Ascending aorta (tissue), 2 donors: ENCODE results near the gene DNAJB1. TPM values are rescaled to one million over a fixed set of nuclear protein-coding genes. Genes with fewer than 3 reads are reported as not detected.

Experiments
- DNase-seq, 2 donors: peaks; one replicate each; pipeline ENCODE4 v3.0.0-alpha.2; 2019; ENCODE audit warnings: low spot score in 2 of 2
- H3K27ac ChIP-seq, 2 donors: fragments of 200-600 bp; sonication (generic); one replicate each; pipeline ENCODE4 v1.5.1; 2016 to 2017; ENCODE audit warnings: mild to moderate bottlenecking in 1 of 2
- H3K27me3 ChIP-seq: fragments of 200-600 bp; sonication (generic); one replicate; pipeline ENCODE4 v1.5.1; 2017
- H3K36me3 ChIP-seq, 2 donors: fragments of 200-600 bp; sonication (generic); one replicate each; pipeline ENCODE4 v1.5.1; 2016
- H3K4me1 ChIP-seq, 2 donors: fragments of 200-600 bp; sonication (generic); one replicate each; pipeline ENCODE4 v1.5.1; 2016 to 2017; ENCODE audit warnings: mild to moderate bottlenecking in 1 of 2
- H3K4me3 ChIP-seq, 2 donors: fragments of 200-600 bp; sonication (generic); one replicate each; pipeline ENCODE4 v1.5.1; 2016 to 2017; ENCODE audit warnings: mild to moderate bottlenecking in 1 of 2
- H3K9me3 ChIP-seq, 2 donors: fragments of 200-600 bp; sonication (generic); one replicate each; pipeline ENCODE4 v1.5.1; 2016
- intact Hi-C: fragments of 100-400 bp; cut with DNase I; formaldehyde crosslinking; loops from one replicate; pipeline ENCODE4 v1.15.1; 2023
- total RNA-seq: library from RNA; depleted of rRNA; stranded (reverse); fragments of >200 nt; gene quantifications from one replicate; pipeline ENCODE4 v1.1.0, GENCODE V29; 2016
- TF ChIP-seq, protein P1 (sequence below), 3 experiments: fragments of 200-600 bp in 2 of 3; fragments of 450-650 bp in 1 of 3; sonication (generic) in 2 of 3; IDR thresholded peaks; one replicate each; pipeline ENCODE4 v1.5.1; 2016 to 2019; ENCODE audit warnings: antibody characterized with exemption in 3 of 3, mild to moderate bottlenecking in 1 of 3, moderate library complexity in 1 of 3

DNAJB1 gene
- total RNA-seq, 1 donor from 2014 or later: 73.8 TPM

GRCh38 chr19:14536926-14537692 lies 18.9 kb upstream of the DNAJB1 start:
- H3K4me3 ChIP-seq: peak overlapping the region in 1 of 2 donors; percentile 22
- TF ChIP-seq, protein P1, sequence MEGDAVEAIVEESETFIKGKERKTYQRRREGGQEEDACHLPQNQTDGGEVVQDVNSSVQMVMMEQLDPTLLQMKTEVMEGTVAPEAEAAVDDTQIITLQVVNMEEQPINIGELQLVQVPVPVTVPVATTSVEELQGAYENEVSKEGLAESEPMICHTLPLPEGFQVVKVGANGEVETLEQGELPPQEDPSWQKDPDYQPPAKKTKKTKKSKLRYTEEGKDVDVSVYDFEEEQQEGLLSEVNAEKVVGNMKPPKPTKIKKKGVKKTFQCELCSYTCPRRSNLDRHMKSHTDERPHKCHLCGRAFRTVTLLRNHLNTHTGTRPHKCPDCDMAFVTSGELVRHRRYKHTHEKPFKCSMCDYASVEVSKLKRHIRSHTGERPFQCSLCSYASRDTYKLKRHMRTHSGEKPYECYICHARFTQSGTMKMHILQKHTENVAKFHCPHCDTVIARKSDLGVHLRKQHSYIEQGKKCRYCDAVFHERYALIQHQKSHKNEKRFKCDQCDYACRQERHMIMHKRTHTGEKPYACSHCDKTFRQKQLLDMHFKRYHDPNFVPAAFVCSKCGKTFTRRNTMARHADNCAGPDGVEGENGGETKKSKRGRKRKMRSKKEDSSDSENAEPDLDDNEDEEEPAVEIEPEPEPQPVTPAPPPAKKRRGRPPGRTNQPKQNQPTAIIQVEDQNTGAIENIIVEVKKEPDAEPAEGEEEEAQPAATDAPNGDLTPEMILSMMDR (IDR thresholded peaks at IDR 0.05): no peak
- H3K4me1 ChIP-seq: no peaks in the 10 kb centered on the region
- DNase-seq: peak in 1 of 2 donors; percentile 72
- no peaks in the 10 kb centered on the region for H3K27me3 ChIP-seq
- no peaks in the 10 kb centered on the region for H3K9me3 ChIP-seq
- intact Hi-C loops: no loop called here
- H3K27ac ChIP-seq: no peak overlapping the region
- no peaks in the 10 kb centered on the region for H3K36me3 ChIP-seq

DNA sequence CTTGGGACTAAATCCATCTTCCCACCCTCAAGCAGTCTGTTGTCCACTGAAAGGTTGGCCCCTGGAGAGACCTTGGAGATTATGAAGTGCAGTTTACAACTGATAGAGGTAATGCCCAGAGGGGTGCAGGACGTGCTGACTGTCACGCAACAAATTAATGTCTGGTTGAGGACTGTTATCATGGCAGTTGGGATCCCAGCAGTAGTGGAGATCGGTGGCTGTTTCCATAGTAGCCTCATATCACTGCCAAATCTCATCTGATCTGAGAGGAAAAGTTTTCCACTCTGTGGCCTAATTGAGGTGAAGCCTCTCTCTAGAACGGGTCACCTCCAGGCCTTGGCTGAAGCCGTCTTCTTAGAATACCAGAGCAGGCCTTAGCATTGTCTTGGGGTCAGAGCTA lies 15.3 kb upstream of the DNAJB1 start:
- H3K9me3 ChIP-seq: no peaks in the 10 kb centered on the region
- TF ChIP-seq, protein P1 (IDR thresholded peaks at IDR 0.05): no peak
- H3K4me3 ChIP-seq: no peak overlapping the region
- no peaks in the 10 kb centered on the region for H3K36me3 ChIP-seq
- no peak for DNase-seq
- no peaks in the 10 kb centered on the region for H3K27me3 ChIP-seq
- intact Hi-C loops: no loop called here
- H3K27ac ChIP-seq: no peak overlapping the region
- H3K4me1 ChIP-seq: peaks cover 0 to 9% of the 10 kb centered on the region in 2 donors

- Histone ChIP-seq H3K9me3 (no peaks in the 10 kb centered on the region), H3K27me3 (no peaks in the 10 kb centered on the region), H3K36me3 (no peaks in the 10 kb centered on the region), H3K27ac (no peak overlapping the region), H3K4me1 (peaks cover 0 to 9% of the 10 kb centered on the region in 2 donors), H3K4me3 (peak overlapping the region; percentile 79 to 91)
- TF ChIP-seq, protein P1 (IDR thresholded peaks at IDR 0.05): no peak
- intact Hi-C loops: no loop called here
- DNase-seq: no peak
Measured at GRCh38 chr19:14530506-14530905, 12.3 kb upstream of the DNAJB1 start.

DNA sequence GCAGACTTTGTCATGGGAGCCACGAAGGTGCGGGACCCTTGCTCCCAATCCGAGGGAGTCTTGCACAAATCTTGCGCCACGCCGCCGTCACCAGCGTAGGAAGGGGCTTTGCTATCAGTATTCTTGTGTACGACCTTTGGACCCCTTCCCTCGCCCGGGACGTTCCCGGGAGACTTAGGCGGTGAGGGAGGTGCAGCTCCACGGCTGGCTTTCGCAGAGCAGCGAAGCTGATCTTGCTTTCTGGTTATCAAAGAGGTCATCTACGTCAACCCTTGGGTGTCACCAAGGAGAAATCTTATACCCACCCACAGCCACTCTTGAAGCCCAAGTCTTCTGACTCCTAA lies 11.8 kb upstream of the DNAJB1 start:
- peak overlapping the region; percentile 71 to 84 for H3K27ac ChIP-seq
- TF ChIP-seq, protein P1 (IDR thresholded peaks at IDR 0.05): no peak
- no peaks in the 10 kb centered on the region for H3K27me3 ChIP-seq
- peak overlapping the region; percentile 79 to 91 for H3K4me3 ChIP-seq
- DNase-seq: no peak
- intact Hi-C loops: no loop called here
- H3K4me1 ChIP-seq: peaks cover 0 to 9% of the 10 kb centered on the region in 2 donors
- H3K36me3 ChIP-seq: no peaks in the 10 kb centered on the region
- H3K9me3 ChIP-seq: no peaks in the 10 kb centered on the region

DNA sequence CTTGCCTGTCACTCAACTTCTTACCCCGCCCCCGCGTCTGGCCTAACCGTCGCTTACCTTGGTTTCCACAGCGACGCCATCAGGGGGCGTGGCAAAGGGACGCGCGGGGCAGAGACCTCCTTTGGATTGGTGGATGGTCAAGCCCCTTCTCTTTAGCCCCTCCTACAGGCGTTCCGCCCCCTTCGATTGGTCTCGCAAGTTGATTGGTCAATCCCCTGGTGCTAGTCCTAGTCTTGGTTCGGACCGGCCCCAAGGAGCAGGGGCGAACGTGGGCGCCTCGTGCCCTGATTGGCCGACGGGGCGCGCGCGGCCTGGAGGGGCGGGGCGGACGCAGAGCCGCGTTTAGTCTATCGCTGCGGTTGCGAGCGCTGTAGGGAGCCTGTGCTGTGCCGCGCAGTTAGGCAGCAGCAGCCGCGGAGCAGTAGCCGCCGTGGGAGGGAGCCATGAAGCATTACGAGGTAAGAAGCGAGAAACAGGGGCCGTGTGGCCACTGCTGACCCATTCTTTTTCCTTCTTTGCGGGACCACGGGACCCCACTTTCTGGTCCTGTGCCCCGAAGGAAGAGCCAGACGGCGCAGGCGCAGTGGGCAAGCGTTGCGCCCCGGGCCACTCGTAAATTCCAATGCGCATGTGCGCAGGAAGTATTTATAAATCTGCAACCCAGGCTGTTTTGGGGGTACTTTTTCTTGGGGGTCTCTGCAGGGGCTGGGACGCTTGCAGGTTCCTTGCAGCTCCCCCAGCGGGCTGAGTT lies 11.2 kb upstream of the DNAJB1 start, which contains the start of gene TECR:
Gene TECR (plus strand): TSS at position 341 of the 751 bp plus-strand sequence. CDS start 103 bp downstream, at position 444.
- H3K4me1 ChIP-seq: peaks cover 0 to 9% of the 10 kb centered on the region in 2 donors
- peak within 1 kb of the TSS; percentile 71 to 84 for H3K27ac ChIP-seq
- intact Hi-C loops: loop anchor here (1.0 kb wide), 3 partner anchors 11 to 393 kb away; partner anchors contain the start of genes ASF1B, DNAJB1 and GIPC1
- peak; percentile 100 for DNase-seq
- H3K27me3 ChIP-seq: no peaks in the 10 kb centered on the region
- H3K9me3 ChIP-seq: no peaks in the 10 kb centered on the region
- TF ChIP-seq, protein P1 (IDR thresholded peaks at IDR 0.05): no peak
- peak within 1 kb of the TSS; percentile 79 to 91 for H3K4me3 ChIP-seq
- no peaks in the 10 kb centered on the region for H3K36me3 ChIP-seq
